Natural killer cell (primary cell): ENCODE results near the gene SNAP29. TPM values are rescaled to one million over a fixed set of nuclear protein-coding genes. Genes with fewer than 3 reads are reported as not detected.
A peak's percentile ranks its signal among the peaks of the same experiment; 100 is the strongest.
"Not testable (repeated sequence)": the region's sequence is repeated elsewhere in the genome, so short reads cannot be mapped to it uniquely, and the experiment has no call there.

ENCODE experiments used
- ATAC-seq, 3 donors: fragments of 150-1000 bp in 2 of 3; fragments of 200-7000 bp in 1 of 3; cut with Tn5 transposase; 1 replicate in 1 of 3; 2 replicates in 2 of 3; pipeline ENCODE4 v1.10.0; 2021; ENCODE audit warnings: mild to moderate bottlenecking in 2 of 3, moderate library complexity in 2 of 3
- DNase-seq, 2 donors: peaks; one replicate each; pipeline versions ENCODE4 v3.0.0 to v3.0.0-alpha.2; 2013 to 2021; ENCODE audit warnings: mixed read lengths in 1 of 2
- H3K27ac ChIP-seq: one replicate; pipeline ENCODE4 v1.5.1; 2013; ENCODE audit warnings: mild to moderate bottlenecking, low read length
- H3K27me3 ChIP-seq: one replicate; pipeline ENCODE4 v1.6.1; 2013; ENCODE audit warnings: low read length; ENCODE audit not compliant: control insufficient read depth, insufficient read depth
- H3K36me3 ChIP-seq: one replicate; pipeline ENCODE4 v1.6.1; 2013; ENCODE audit warnings: low read length; ENCODE audit not compliant: control insufficient read depth, insufficient read depth
- H3K4me1 ChIP-seq: one replicate; pipeline ENCODE4 v1.6.1; 2013; ENCODE audit warnings: low read length; ENCODE audit not compliant: control insufficient read depth, insufficient read depth
- H3K4me3 ChIP-seq: one replicate; pipeline ENCODE4 v1.5.1; 2013; ENCODE audit warnings: low read length
- H3K9me3 ChIP-seq: one replicate; pipeline ENCODE4 v1.6.1; 2013; ENCODE audit warnings: low read length; ENCODE audit not compliant: control insufficient read depth, insufficient read depth
- H3K27ac Mint-ChIP-seq, 2 donors: one replicate each; pipeline ENCODE4 v1.8.0; 2022; ENCODE audit warnings: mild to moderate bottlenecking in 2 of 2, mixed read lengths in 2 of 2, moderate library complexity in 1 of 2
- H3K27me3 Mint-ChIP-seq, 2 donors: one replicate each; pipeline ENCODE4 v1.8.0; 2022; ENCODE audit warnings: low read depth in 2 of 2, mixed read lengths in 2 of 2
- H3K36me3 Mint-ChIP-seq: one replicate; pipeline ENCODE4 v1.8.0; 2022; ENCODE audit warnings: mixed read lengths
- H3K4me1 Mint-ChIP-seq, 2 donors: one replicate each; pipeline ENCODE4 v1.8.0; 2022; ENCODE audit warnings: mixed read lengths in 2 of 2
- H3K4me3 Mint-ChIP-seq: one replicate; pipeline ENCODE4 v1.8.0; 2022; ENCODE audit warnings: mild to moderate bottlenecking, moderate library complexity, mixed read lengths
- H3K9me3 Mint-ChIP-seq, 2 donors: one replicate each; pipeline ENCODE4 v1.8.0; 2022; ENCODE audit warnings: mixed read lengths in 2 of 2
- WGBS: methylation state at CpG from one replicate; pipeline ENCODE4 v1.1.7; 2013; ENCODE audit warnings: missing lambda C conversion rate; ENCODE audit not compliant: insufficient coverage; 5-methylcytosine and 5-hydroxymethylcytosine counted together
- intact Hi-C: fragments of 100-400 bp; cut with micrococcal nuclease; formaldehyde crosslinking; loops from one replicate; pipeline ENCODE4 v1.14.2; 2022
- total RNA-seq, 4 donors: library from RNA; stranded (reverse); fragments of 120-200 nt in 1 of 4; gene quantifications; one replicate each; pipeline versions ENCODE4 v1.2.3 to v1.2.4, GENCODE V29; 2013 to 2022
- TF ChIP-seq, protein P1 (sequence below): fragments of 200-600 bp; IDR thresholded peaks from one replicate; pipeline ENCODE4 v1.8.0; 2022; ENCODE audit warnings: antibody characterized with exemption

Gene SNAP29
- total RNA-seq, 3 donors from 2014 or later (not counting 1 experiment from before 2014, with no cell fraction given), result 35.1 to 40.3 (median 36.8) TPM

DNA sequence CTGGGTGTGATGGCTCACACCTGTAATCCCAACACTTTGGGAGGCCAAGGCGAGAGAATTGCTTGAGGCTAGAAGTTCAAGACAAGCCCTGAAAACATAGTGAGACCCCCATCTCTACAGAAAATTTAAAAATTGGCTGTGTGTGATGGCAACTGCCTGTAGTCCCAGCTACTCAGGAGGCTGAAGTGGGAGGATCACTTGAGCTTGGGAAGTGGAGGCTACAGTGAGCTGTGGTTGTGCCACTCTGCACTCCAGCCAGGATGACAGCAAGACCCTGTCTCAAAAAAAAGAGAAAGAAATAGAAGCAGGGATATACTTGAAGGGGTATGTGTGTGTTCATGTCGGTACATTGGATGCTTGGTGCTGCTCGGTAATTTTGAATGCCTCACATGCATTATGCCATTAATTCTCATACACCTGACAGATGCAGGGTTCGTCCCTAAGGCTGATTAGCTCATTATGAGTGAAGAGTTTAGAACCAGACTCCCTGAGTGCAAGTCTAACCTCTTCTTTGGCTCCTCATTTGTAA lies 72.4 kb downstream of the SNAP29 start:
- intact Hi-C loops, result no loop called here
- no peak overlapping the region for H3K4me3 Mint-ChIP-seq
- H3K27ac Mint-ChIP-seq, result peak overlapping the region in 1 of 2 donors; percentile 76

DNA sequence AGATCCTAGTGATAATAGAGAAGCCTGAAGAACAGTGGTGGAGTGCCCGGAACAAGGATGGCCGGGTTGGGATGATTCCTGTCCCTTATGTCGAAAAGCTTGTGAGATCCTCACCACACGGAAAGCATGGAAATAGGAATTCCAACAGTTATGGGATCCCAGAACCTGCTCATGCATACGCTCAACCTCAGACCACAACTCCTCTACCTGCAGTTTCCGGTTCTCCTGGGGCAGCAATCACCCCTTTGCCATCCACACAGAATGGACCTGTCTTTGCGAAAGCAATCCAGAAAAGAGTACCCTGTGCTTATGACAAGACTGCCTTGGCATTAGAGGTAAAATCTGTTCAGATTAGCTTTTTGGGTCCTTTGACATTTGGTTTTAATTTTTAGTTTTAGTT lies 75.1 kb downstream of the SNAP29 start:
- intact Hi-C loops, result no loop called here
- no peak overlapping the region for H3K4me3 Mint-ChIP-seq
- Histone ChIP-seq H3K27me3 (no peaks in the 10 kb centered on the region), H3K4me3 (no peak overlapping the region), H3K4me1 (peaks cover 14% of the 10 kb centered on the region), H3K27ac (no peak overlapping the region), H3K9me3 (no peaks in the 10 kb centered on the region), H3K36me3 (peaks cover 25% of the 10 kb centered on the region)
- ATAC-seq, result no peak
- 92% methylated on average over 7 of the region's 7 CpGs for WGBS
- H3K9me3 Mint-ChIP-seq, result no peaks in the 10 kb centered on the region
- TF ChIP-seq, protein P1, sequence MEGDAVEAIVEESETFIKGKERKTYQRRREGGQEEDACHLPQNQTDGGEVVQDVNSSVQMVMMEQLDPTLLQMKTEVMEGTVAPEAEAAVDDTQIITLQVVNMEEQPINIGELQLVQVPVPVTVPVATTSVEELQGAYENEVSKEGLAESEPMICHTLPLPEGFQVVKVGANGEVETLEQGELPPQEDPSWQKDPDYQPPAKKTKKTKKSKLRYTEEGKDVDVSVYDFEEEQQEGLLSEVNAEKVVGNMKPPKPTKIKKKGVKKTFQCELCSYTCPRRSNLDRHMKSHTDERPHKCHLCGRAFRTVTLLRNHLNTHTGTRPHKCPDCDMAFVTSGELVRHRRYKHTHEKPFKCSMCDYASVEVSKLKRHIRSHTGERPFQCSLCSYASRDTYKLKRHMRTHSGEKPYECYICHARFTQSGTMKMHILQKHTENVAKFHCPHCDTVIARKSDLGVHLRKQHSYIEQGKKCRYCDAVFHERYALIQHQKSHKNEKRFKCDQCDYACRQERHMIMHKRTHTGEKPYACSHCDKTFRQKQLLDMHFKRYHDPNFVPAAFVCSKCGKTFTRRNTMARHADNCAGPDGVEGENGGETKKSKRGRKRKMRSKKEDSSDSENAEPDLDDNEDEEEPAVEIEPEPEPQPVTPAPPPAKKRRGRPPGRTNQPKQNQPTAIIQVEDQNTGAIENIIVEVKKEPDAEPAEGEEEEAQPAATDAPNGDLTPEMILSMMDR, result no peak
- peaks cover 5% of the 10 kb centered on the region for H3K36me3 Mint-ChIP-seq
- H3K4me1 Mint-ChIP-seq, result peaks cover 59 to 70% of the 10 kb centered on the region in 2 donors
- H3K27me3 Mint-ChIP-seq, result no peaks in the 10 kb centered on the region
- DNase-seq, result no peak
- peak overlapping the region; percentile 42 to 47 for H3K27ac Mint-ChIP-seq

More for the DNA sequence above, 72.4 kb downstream of the SNAP29 start:
- H3K4me1 ChIP-seq, result peaks cover 24% of the 10 kb centered on the region
- no peak overlapping the region for H3K4me3 ChIP-seq
- ATAC-seq (no peak), DNase-seq (no peak)
- H3K27me3 ChIP-seq, result no peaks in the 10 kb centered on the region
- H3K36me3 Mint-ChIP-seq, result peaks cover 5% of the 10 kb centered on the region
- no peaks in the 10 kb centered on the region for H3K27me3 Mint-ChIP-seq
- WGBS, result 100% methylated on average over 2 of the region's 4 CpGs
- TF ChIP-seq, protein P1, result no peak
- no peaks in the 10 kb centered on the region for H3K9me3 Mint-ChIP-seq
- no peaks in the 10 kb centered on the region for H3K9me3 ChIP-seq
- peaks cover 48 to 62% of the 10 kb centered on the region in 2 donors for H3K4me1 Mint-ChIP-seq
- H3K36me3 ChIP-seq, result peaks cover 16% of the 10 kb centered on the region
- no peak overlapping the region for H3K27ac ChIP-seq

DNA sequence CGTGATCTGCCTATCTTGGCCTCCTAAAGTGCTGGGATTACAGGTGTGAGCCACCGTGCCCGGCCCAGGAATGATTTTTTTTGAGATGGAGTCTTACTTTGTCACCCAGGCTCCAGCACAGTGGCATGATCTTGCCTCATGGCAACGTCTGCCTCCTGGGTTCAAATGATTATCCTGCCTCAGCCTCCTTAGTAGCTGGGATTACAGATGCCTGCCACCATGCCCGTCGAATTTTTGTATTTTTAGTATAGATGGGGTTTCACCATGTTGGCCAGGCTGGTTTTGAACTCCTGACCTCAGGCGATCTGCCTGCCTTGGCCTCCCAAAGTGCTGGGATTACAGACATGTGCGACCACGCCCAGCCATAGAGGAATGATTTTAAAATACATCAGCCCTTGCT lies 76.2 kb downstream of the SNAP29 start:
- H3K4me1 ChIP-seq, result peaks cover 14% of the 10 kb centered on the region
- H3K4me3 ChIP-seq, ATAC-seq, H3K27ac ChIP-seq, H3K27me3 Mint-ChIP-seq, H3K9me3 Mint-ChIP-seq, intact Hi-C loops, DNase-seq, H3K36me3 Mint-ChIP-seq, H3K4me3 Mint-ChIP-seq, H3K27me3 ChIP-seq, H3K9me3 ChIP-seq: not testable (repeated sequence)
- peaks cover 25% of the 10 kb centered on the region for H3K36me3 ChIP-seq
- Mint-ChIP-seq H3K27ac (peak overlapping the region; percentile 18 to 42), H3K4me1 (peaks cover 60 to 71% of the 10 kb centered on the region in 2 donors)
- 93% methylated on average over 9 of the region's 9 CpGs for WGBS

DNA sequence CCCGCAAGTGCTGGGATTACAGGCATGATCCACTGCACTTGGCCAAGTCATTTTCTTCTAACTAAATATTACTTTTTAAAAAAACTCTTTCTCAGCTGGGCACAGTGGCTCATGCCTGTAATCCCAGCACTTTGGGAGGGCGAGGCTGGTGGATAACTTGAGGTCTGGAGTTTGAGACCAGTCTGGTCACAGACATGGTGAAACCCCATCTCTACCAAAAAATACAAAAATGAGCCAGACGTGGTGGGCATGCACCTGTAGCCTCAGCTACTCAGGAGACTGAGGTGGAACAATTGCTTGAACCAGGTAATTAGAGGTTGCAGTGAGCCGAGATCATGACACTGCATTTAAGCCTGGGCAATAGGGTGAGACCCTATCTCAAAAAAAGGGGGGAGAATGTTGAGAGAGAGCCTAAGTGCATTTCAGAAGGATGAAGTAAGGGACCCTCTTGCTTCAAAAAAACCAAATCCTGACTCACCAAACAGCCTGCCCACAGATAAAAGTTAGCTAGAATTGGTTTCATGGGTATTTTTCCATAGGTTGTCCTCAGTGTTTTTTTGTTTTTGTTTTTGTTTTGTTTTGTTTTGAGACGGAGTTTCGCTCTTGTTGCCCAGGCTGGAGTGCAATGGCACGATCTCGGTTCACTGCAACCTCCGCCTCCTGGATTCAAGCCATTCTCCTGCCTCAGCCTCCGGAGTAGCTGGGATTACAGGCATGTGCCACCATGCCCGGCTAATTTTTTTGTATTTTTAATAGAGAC lies 77.2 kb downstream of the SNAP29 start:
- H3K27me3 Mint-ChIP-seq, H3K27ac ChIP-seq, DNase-seq, H3K4me3 Mint-ChIP-seq, H3K9me3 ChIP-seq, H3K36me3 Mint-ChIP-seq, intact Hi-C loops, H3K4me3 ChIP-seq, ATAC-seq, H3K27me3 ChIP-seq, H3K9me3 Mint-ChIP-seq: not testable (repeated sequence)
- WGBS, result 96% methylated on average over 11 of the region's 11 CpGs
- peaks cover 25% of the 10 kb centered on the region for H3K36me3 ChIP-seq
- peaks cover 65 to 75% of the 10 kb centered on the region in 2 donors for H3K4me1 Mint-ChIP-seq
- H3K27ac Mint-ChIP-seq, result peak overlapping the region; percentile 18 to 27
- peaks cover 16% of the 10 kb centered on the region for H3K4me1 ChIP-seq
